GM19395 (cell line): Measurements from ENCODE around the gene IQGAP2.
A peak's percentile ranks its signal among the peaks of the same experiment; 100 is the strongest.
"Not testable (repeated sequence)": the region's sequence is repeated elsewhere in the genome, so short reads cannot be mapped to it uniquely, and the experiment has no call there.

Experiments used
- ATAC-seq: cut with Tn5 transposase; IDR thresholded peaks from one replicate; pipeline ENCODE4 v1.9.1; 2021; ENCODE audit warnings: mild to moderate bottlenecking, moderate library complexity; ENCODE audit not compliant: unreplicated experiment

Gene IQGAP2

GRCh38 chr5:76602094-76602726 lies 199.1 kb downstream of the IQGAP2 start:
- no peak for ATAC-seq

- not testable (repeated sequence) for ATAC-seq
Observed at GRCh38 chr5:76603991-76604390, 200.9 kb downstream of the IQGAP2 start.

GRCh38 chr5:76604838-76605237 lies 201.8 kb downstream of the IQGAP2 start:
- ATAC-seq: no peak

GRCh38 chr5:76606701-76607100 lies 203.6 kb downstream of the IQGAP2 start:
- no peak for ATAC-seq

- no peak for ATAC-seq
Observed at GRCh38 chr5:76607353-76607871, 204.3 kb downstream of the IQGAP2 start.

- no peak for ATAC-seq
Observed at GRCh38 chr5:76608833-76609232, 205.7 kb downstream of the IQGAP2 start.

GRCh38 chr5:76610196-76610595 lies 207.1 kb downstream of the IQGAP2 start:
- ATAC-seq: no peak

- ATAC-seq: no peak
Observed at GRCh38 chr5:76612942-76613341, 209.9 kb downstream of the IQGAP2 start.

GRCh38 chr5:76615759-76616158 lies 212.7 kb downstream of the IQGAP2 start:
- no peak for ATAC-seq

- ATAC-seq: no peak
Observed at GRCh38 chr5:76616206-76616605, 213.1 kb downstream of the IQGAP2 start.

GRCh38 chr5:76617229-76617628 lies 214.1 kb downstream of the IQGAP2 start:
- no peak for ATAC-seq

- ATAC-seq: no peak
Observed at GRCh38 chr5:76617675-76618074, 214.6 kb downstream of the IQGAP2 start.

GRCh38 chr5:76620166-76620565 lies 217.1 kb downstream of the IQGAP2 start:
- ATAC-seq: no peak

GRCh38 chr5:76622076-76622475 lies 219.0 kb downstream of the IQGAP2 start:
- no peak for ATAC-seq

GRCh38 chr5:76622973-76623596 lies 220.0 kb downstream of the IQGAP2 start, which contains the start of gene F2RL2:
F2RL2 (minus strand) TSS chr5:76623403; CDS start chr5:76623230, 173 bp downstream.
- ATAC-seq: no peak

GRCh38 chr5:76625087-76625815 lies 222.2 kb downstream of the IQGAP2 start:
- no peak for ATAC-seq

- ATAC-seq: no peak
Observed at GRCh38 chr5:76626738-76627137, 223.7 kb downstream of the IQGAP2 start.

GRCh38 chr5:76634661-76635060 lies 231.6 kb downstream of the IQGAP2 start:
- ATAC-seq: no peak

GRCh38 chr5:76637490-76637889 lies 234.4 kb downstream of the IQGAP2 start:
- no peak for ATAC-seq

GRCh38 chr5:76638479-76638878 lies 235.4 kb downstream of the IQGAP2 start:
- ATAC-seq: peak; percentile 56

GRCh38 chr5:76641514-76642120 lies 238.5 kb downstream of the IQGAP2 start:
- ATAC-seq: peak; percentile 65
